ENCODE measurements around the gene PPARG. TPM values are rescaled to one million over a fixed set of nuclear protein-coding genes. Genes with fewer than 3 reads are reported as not detected.
"Not testable (repeated sequence)": the region's sequence is repeated elsewhere in the genome, so short reads cannot be mapped to it uniquely, and the experiment has no call there.

Gene PPARG
- polyA plus RNA-seq, 4 donors, result 11.7 to 40.3 (median 30.6) TPM

GRCh38 chr3:12386514-12387291 is 97.8 kb downstream of the PPARG start:
- WGBS, 3 donors, result 38 to 76% (median 60%) methylated on average over 4 of the region's 4 CpGs
- not testable (repeated sequence) for H3K27me3 ChIP-seq (ENCODE audit: control insufficient read depth in 3 of 3, insufficient read depth in 3 of 3, low read length in 3 of 3); H3K36me3 ChIP-seq (ENCODE audit: control insufficient read depth in 3 of 3, insufficient read depth in 2 of 3, low read depth in 1 of 3, low read length in 3 of 3); H3K27ac ChIP-seq (ENCODE audit: low read depth in 1 of 3, low read length in 2 of 3); H3K4me1 ChIP-seq (ENCODE audit: control insufficient read depth in 3 of 3, insufficient read depth in 2 of 3, low read depth in 1 of 3, low read length in 2 of 3); H3K9me3 ChIP-seq (ENCODE audit: control insufficient read depth in 2 of 2, insufficient read depth in 1 of 2, low read depth in 1 of 2, low read length in 1 of 2); H3K4me3 ChIP-seq (ENCODE audit: low read depth in 1 of 3, low read length in 3 of 3)
- FAIRE-seq, result peak; percentile 68
- DNase-seq, result peak; percentile 57 to 72

GRCh38 chr3:12388185-12388584 is 99.3 kb downstream of the PPARG start:
- DNase-seq, result no peak
- FAIRE-seq, result no peak
- peaks cover 0 to 2% (median 2%) of the 10 kb centered on the region in 3 donors for H3K4me1 ChIP-seq (ENCODE audit: control insufficient read depth in 3 of 3, insufficient read depth in 2 of 3, low read depth in 1 of 3, low read length in 2 of 3)
- no peaks in the 10 kb centered on the region for H3K27me3 ChIP-seq (ENCODE audit: control insufficient read depth in 3 of 3, insufficient read depth in 3 of 3, low read length in 3 of 3)
- 76 to 96% (median 86%) methylated on average over 1 of the region's 1 CpG for WGBS, 3 donors
- peaks cover 0 to 6% of the 10 kb centered on the region in 2 donors for H3K9me3 ChIP-seq (ENCODE audit: control insufficient read depth in 2 of 2, insufficient read depth in 1 of 2, low read depth in 1 of 2, low read length in 1 of 2)
- H3K36me3 ChIP-seq (ENCODE audit: control insufficient read depth in 3 of 3, insufficient read depth in 2 of 3, low read depth in 1 of 3, low read length in 3 of 3), result peaks cover 0 to 5% (median 0%) of the 10 kb centered on the region in 3 donors
- no peak overlapping the region for H3K4me3 ChIP-seq (ENCODE audit: low read depth in 1 of 3, low read length in 3 of 3)
- H3K27ac ChIP-seq (ENCODE audit: low read depth in 1 of 3, low read length in 2 of 3), result no peak overlapping the region

GRCh38 chr3:12392101-12392878 is 103.4 kb downstream of the PPARG start:
- H3K36me3 ChIP-seq (ENCODE audit: control insufficient read depth in 3 of 3, insufficient read depth in 2 of 3, low read depth in 1 of 3, low read length in 3 of 3), result peaks cover 0 to 6% (median 0%) of the 10 kb centered on the region in 3 donors
- 81 to 89% (median 86%) methylated on average over 8 of the region's 8 CpGs for WGBS, 3 donors
- peaks cover 0 to 7% (median 0%) of the 10 kb centered on the region in 3 donors for H3K4me1 ChIP-seq (ENCODE audit: control insufficient read depth in 3 of 3, insufficient read depth in 2 of 3, low read depth in 1 of 3, low read length in 2 of 3)
- H3K4me3 ChIP-seq (ENCODE audit: low read depth in 1 of 3, low read length in 3 of 3), result no peak overlapping the region
- no peaks in the 10 kb centered on the region for H3K27me3 ChIP-seq (ENCODE audit: control insufficient read depth in 3 of 3, insufficient read depth in 3 of 3, low read length in 3 of 3)
- no peak for DNase-seq
- H3K9me3 ChIP-seq (ENCODE audit: control insufficient read depth in 2 of 2, insufficient read depth in 1 of 2, low read depth in 1 of 2, low read length in 1 of 2), result no peaks in the 10 kb centered on the region
- H3K27ac ChIP-seq (ENCODE audit: low read depth in 1 of 3, low read length in 2 of 3), result no peak overlapping the region
- no peak for FAIRE-seq

- Histone ChIP-seq H3K4me3 (ENCODE audit: low read depth in 1 of 3, low read length in 3 of 3) (no peak overlapping the region), H3K27me3 (ENCODE audit: control insufficient read depth in 3 of 3, insufficient read depth in 3 of 3, low read length in 3 of 3) (no peaks in the 10 kb centered on the region), H3K27ac (ENCODE audit: low read depth in 1 of 3, low read length in 2 of 3) (no peak overlapping the region), H3K36me3 (ENCODE audit: control insufficient read depth in 3 of 3, insufficient read depth in 2 of 3, low read depth in 1 of 3, low read length in 3 of 3) (peaks cover 0 to 9% (median 1%) of the 10 kb centered on the region in 3 donors), H3K4me1 (ENCODE audit: control insufficient read depth in 3 of 3, insufficient read depth in 2 of 3, low read depth in 1 of 3, low read length in 2 of 3) (peaks cover 0 to 7% (median 0%) of the 10 kb centered on the region in 3 donors), H3K9me3 (ENCODE audit: control insufficient read depth in 2 of 2, insufficient read depth in 1 of 2, low read depth in 1 of 2, low read length in 1 of 2) (no peaks in the 10 kb centered on the region)
- WGBS, 3 donors, result 19 to 49% (median 25%) methylated on average over 1 of the region's 1 CpG
- peak; percentile 58 to 88 for DNase-seq
- no peak for FAIRE-seq
Measured at GRCh38 chr3:12393894-12394293, 105.0 kb downstream of the PPARG start.

GRCh38 chr3:12394569-12395271 is 105.8 kb downstream of the PPARG start:
- Histone ChIP-seq H3K27me3 (ENCODE audit: control insufficient read depth in 3 of 3, insufficient read depth in 3 of 3, low read length in 3 of 3) (no peaks in the 10 kb centered on the region), H3K27ac (ENCODE audit: low read depth in 1 of 3, low read length in 2 of 3) (no peak overlapping the region), H3K9me3 (ENCODE audit: control insufficient read depth in 2 of 2, insufficient read depth in 1 of 2, low read depth in 1 of 2, low read length in 1 of 2) (no peaks in the 10 kb centered on the region), H3K36me3 (ENCODE audit: control insufficient read depth in 3 of 3, insufficient read depth in 2 of 3, low read depth in 1 of 3, low read length in 3 of 3) (peaks cover 0 to 6% (median 1%) of the 10 kb centered on the region in 3 donors), H3K4me1 (ENCODE audit: control insufficient read depth in 3 of 3, insufficient read depth in 2 of 3, low read depth in 1 of 3, low read length in 2 of 3) (peaks cover 0 to 7% (median 0%) of the 10 kb centered on the region in 3 donors), H3K4me3 (ENCODE audit: low read depth in 1 of 3, low read length in 3 of 3) (no peak overlapping the region)
- FAIRE-seq (no peak), DNase-seq (no peak)
- 73 to 83% (median 76%) methylated on average over 4 of the region's 4 CpGs for whole genome bisulfite sequencing, 3 donors

- WGBS, 3 donors, result 40 to 62% (median 54%) methylated on average over 5 of the region's 5 CpGs
Measured at GRCh38 chr3:12395349-12396012, 106.6 kb downstream of the PPARG start.

GRCh38 chr3:12396471-12396870 is 107.6 kb downstream of the PPARG start:
- H3K27ac ChIP-seq (ENCODE audit: low read depth in 1 of 3, low read length in 2 of 3), result no peak overlapping the region
- no peak overlapping the region for H3K4me3 ChIP-seq (ENCODE audit: low read depth in 1 of 3, low read length in 3 of 3)
- no peaks in the 10 kb centered on the region for H3K9me3 ChIP-seq (ENCODE audit: control insufficient read depth in 2 of 2, insufficient read depth in 1 of 2, low read depth in 1 of 2, low read length in 1 of 2)
- H3K36me3 ChIP-seq (ENCODE audit: control insufficient read depth in 3 of 3, insufficient read depth in 2 of 3, low read depth in 1 of 3, low read length in 3 of 3), result peaks cover 0 to 6% (median 1%) of the 10 kb centered on the region in 3 donors
- DNase-seq, result no peak
- 85 to 95% (median 90%) methylated on average over 6 of the region's 6 CpGs for WGBS, 3 donors
- peaks cover 0 to 7% (median 0%) of the 10 kb centered on the region in 3 donors for H3K4me1 ChIP-seq (ENCODE audit: control insufficient read depth in 3 of 3, insufficient read depth in 2 of 3, low read depth in 1 of 3, low read length in 2 of 3)
- no peaks in the 10 kb centered on the region for H3K27me3 ChIP-seq (ENCODE audit: control insufficient read depth in 3 of 3, insufficient read depth in 3 of 3, low read length in 3 of 3)
- FAIRE-seq, result no peak

More at GRCh38 chr3:12395349-12396012, 106.6 kb downstream of the PPARG start:
- peaks cover 0 to 6% (median 1%) of the 10 kb centered on the region in 3 donors for H3K36me3 ChIP-seq (ENCODE audit: control insufficient read depth in 3 of 3, insufficient read depth in 2 of 3, low read depth in 1 of 3, low read length in 3 of 3)
- H3K4me3 ChIP-seq (ENCODE audit: low read depth in 1 of 3, low read length in 3 of 3), result no peak overlapping the region
- DNase-seq (no peak), FAIRE-seq (no peak)
- H3K27me3 ChIP-seq (ENCODE audit: control insufficient read depth in 3 of 3, insufficient read depth in 3 of 3, low read length in 3 of 3), result no peaks in the 10 kb centered on the region
- peaks cover 0 to 7% (median 0%) of the 10 kb centered on the region in 3 donors for H3K4me1 ChIP-seq (ENCODE audit: control insufficient read depth in 3 of 3, insufficient read depth in 2 of 3, low read depth in 1 of 3, low read length in 2 of 3)
- no peaks in the 10 kb centered on the region for H3K9me3 ChIP-seq (ENCODE audit: control insufficient read depth in 2 of 2, insufficient read depth in 1 of 2, low read depth in 1 of 2, low read length in 1 of 2)
- no peak overlapping the region for H3K27ac ChIP-seq (ENCODE audit: low read depth in 1 of 3, low read length in 2 of 3)
